OCI-LY7 (cell line): ENCODE data around the gene VPS35L. TPM values are rescaled to one million over a fixed set of nuclear protein-coding genes. Genes with fewer than 3 reads are reported as not detected.

Source experiments
- BruUV-seq: library from RNA; stranded (reverse); fragments of 400-500 nt; replicated peaks from 2 replicates; lab custom pipeline; 2021; lab: Mats Ljungman, UMichigan
- CTCF ChIA-PET: fragments of 300-600 bp; sonication (Branson Sonifier 250); formaldehyde crosslinking; loops from one replicate; lab custom pipeline; 2022; ENCODE audit warnings: antibody characterized with exemption; ENCODE audit not compliant: unreplicated experiment; lab: Charles Lee
- POLR2A ChIA-PET: fragments of 300-600 bp; sonication (Branson Sonifier 250); formaldehyde crosslinking; loops from one replicate; lab custom pipeline; 2022; ENCODE audit warnings: antibody characterized with exemption; lab: Charles Lee
- DNase-seq: peaks from one replicate; pipeline ENCODE4 v3.0.0-alpha.2; 2015; ENCODE audit warnings: low spot score
- H2AFZ ChIP-seq: fragments of 200-600 bp; sonication (generic), shearing (Covaris generic); 2 replicates; pipeline ENCODE4 v1.6.1; 2014; ENCODE audit warnings: mild to moderate bottlenecking, antibody characterized with exemption, low read length, moderate library complexity
- H3K27ac ChIP-seq: fragments of 200-600 bp; sonication (generic); 2 replicates; pipeline ENCODE4 v1.5.1; 2014; ENCODE audit warnings: mixed run types, low read depth, mild to moderate bottlenecking, moderate library complexity, low read length, inconsistent platforms; ENCODE audit not compliant: poor library complexity, severe bottlenecking
- H3K36me3 ChIP-seq: fragments of 200-600 bp; sonication (generic); 2 replicates; pipeline ENCODE4 v1.6.1; 2014; ENCODE audit warnings: mild to moderate bottlenecking, antibody characterized with exemption, low read length, moderate library complexity, mixed read lengths; ENCODE audit not compliant: insufficient read depth
- H3K4me1 ChIP-seq: fragments of 200-600 bp; sonication (generic); 2 replicates; pipeline ENCODE4 v1.5.1; 2014; ENCODE audit warnings: mild to moderate bottlenecking, low read length; ENCODE audit not compliant: insufficient read depth, poor library complexity, severe bottlenecking
- H3K4me2 ChIP-seq: fragments of 200-600 bp; sonication (generic); 2 replicates; pipeline ENCODE4 v1.6.1; 2014; ENCODE audit warnings: mild to moderate bottlenecking, low read length
- H3K4me3 ChIP-seq: fragments of 200-600 bp; sonication (generic); 2 replicates; pipeline ENCODE4 v1.5.1; 2014; ENCODE audit warnings: mild to moderate bottlenecking, low read depth, low read length; ENCODE audit not compliant: poor library complexity, severe bottlenecking
- H3K79me2 ChIP-seq: fragments of 200-600 bp; sonication (generic); 2 replicates; pipeline ENCODE4 v1.6.1; 2016; ENCODE audit warnings: low read depth, mild to moderate bottlenecking, low read length, moderate library complexity, mixed read lengths; ENCODE audit not compliant: insufficient read depth
- H3K9me2 ChIP-seq: fragments of 200-600 bp; sonication (generic); 2 replicates; pipeline ENCODE4 v1.6.1; 2016; ENCODE audit warnings: mild to moderate bottlenecking, low read length, mixed read lengths; ENCODE audit not compliant: insufficient read depth
- H3K9me3 ChIP-seq: fragments of 200-600 bp; sonication (generic); 2 replicates; pipeline ENCODE4 v1.6.1; 2014; ENCODE audit warnings: mild to moderate bottlenecking, mixed run types, low read length, mixed read lengths
- H4K20me1 ChIP-seq: fragments of 200-600 bp; sonication (generic); 2 replicates; pipeline ENCODE4 v1.6.1; 2014; ENCODE audit warnings: mild to moderate bottlenecking, antibody characterized with exemption, low read length, moderate library complexity, mixed read lengths; ENCODE audit not compliant: insufficient read depth
- CTCF ChIP-seq: fragments of 200-600 bp; sonication (generic); conservative IDR thresholded peaks from 2 replicates; pipeline ENCODE4 v1.5.1; 2014; ENCODE audit warnings: mild to moderate bottlenecking, antibody characterized with exemption, low read length, moderate library complexity, mixed read lengths
- EZH2phosphoT487 ChIP-seq: fragments of 200-600 bp; sonication (generic); IDR thresholded peaks from 2 replicates; pipeline ENCODE4 v1.6.1; 2018; ENCODE audit warnings: low read depth, borderline replicate concordance, mild to moderate bottlenecking, mixed run types, antibody characterized with exemption, low read length, moderate library complexity, mixed read lengths
- intact Hi-C: fragments of 100-400 bp; cut with micrococcal nuclease; formaldehyde crosslinking; loops from one replicate; pipeline ENCODE4 v1.10.0; 2022; ENCODE audit not compliant: unreplicated experiment
- total RNA-seq, 2 experiments: library from RNA; depleted of rRNA in 1 of 2; stranded (reverse); fragments of >200 nt in 1 of 2; shearing (Covaris generic) in 1 of 2; gene quantifications; 2 replicates each; pipeline ENCODE4 v1.2.3, GENCODE V29; 2014 to 2022

Gene VPS35L
- total RNA-seq, 2 experiments from 2014 or later: 16.5 to 65.2 TPM

GRCh38 chr16:19589771-19590302, 34.3 kb downstream of the VPS35L start:
- TF ChIP-seq EZH2phosphoT487 (no peak), CTCF (no peak)

DNA sequence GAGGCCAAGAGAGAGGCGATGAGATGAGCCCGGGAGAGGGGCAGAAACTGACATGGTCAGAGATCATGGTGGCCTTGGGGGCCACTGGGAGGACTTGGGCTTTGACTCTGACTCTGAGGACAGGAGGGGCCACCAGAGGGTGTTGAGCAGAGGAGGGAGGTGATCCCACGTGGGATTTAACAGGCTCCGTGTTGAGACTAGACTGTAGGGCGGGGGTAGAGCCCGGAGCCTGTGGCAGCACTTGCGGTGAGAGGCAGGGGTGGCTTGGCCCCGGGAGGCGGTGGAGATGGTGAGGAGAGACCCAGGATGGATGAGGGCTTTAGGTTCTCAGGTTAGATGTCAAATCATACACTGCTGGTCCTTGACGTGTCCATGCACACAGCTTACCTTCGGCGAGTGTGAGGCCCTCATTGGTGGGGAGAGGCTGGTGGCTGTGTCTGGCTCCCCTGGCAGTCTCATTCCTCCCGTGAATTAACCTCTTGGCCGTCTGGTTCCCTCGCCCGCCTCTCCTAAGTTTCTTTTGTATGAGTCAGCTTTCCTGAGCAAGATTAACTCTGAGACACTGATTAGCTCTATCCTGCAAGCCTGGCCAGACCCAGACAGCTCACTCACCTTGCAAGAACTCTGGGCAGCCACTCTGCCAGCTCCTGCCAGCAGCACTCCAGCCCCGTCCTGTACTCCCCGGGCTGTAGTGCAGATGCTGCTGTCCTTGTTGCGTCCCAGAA, 39.7 kb downstream of the VPS35L start:
- H3K27ac ChIP-seq: no peak overlapping the region

More at GRCh38 chr16:19589771-19590302, 34.3 kb downstream of the VPS35L start:
- H3K9me3 ChIP-seq: no peaks in the 10 kb centered on the region
- intact Hi-C loops: no loop called here
- no peaks in the 10 kb centered on the region for H3K79me2 ChIP-seq
- ChIA-PET CTCF (no interaction called here), POLR2A (interaction anchor here (0.6 to 1.6 kb wide), 3 partner anchors 10 to 318 kb away, joined by 3 to 4 read pairs (median 4); no protein-coding TSS in a partner anchor)
- no peaks in the 10 kb centered on the region for H3K4me1 ChIP-seq
- DNase-seq: no peak
- no peak overlapping the region for H2AFZ ChIP-seq
- no peaks in the 10 kb centered on the region for H4K20me1 ChIP-seq
- H3K36me3 ChIP-seq: peaks cover 27% of the 10 kb centered on the region
- H3K4me3 ChIP-seq: no peak overlapping the region
- no peak overlapping the region for H3K27ac ChIP-seq
- H3K4me2 ChIP-seq: no peak overlapping the region
- no peaks in the 10 kb centered on the region for H3K9me2 ChIP-seq
- no TSS peak for BruUV-seq

More for the DNA sequence above, 39.7 kb downstream of the VPS35L start:
- H2AFZ ChIP-seq: no peak overlapping the region
- CTCF ChIA-PET: no interaction called here
- no peak overlapping the region for H3K4me3 ChIP-seq
- no peaks in the 10 kb centered on the region for H3K9me2 ChIP-seq
- no peaks in the 10 kb centered on the region for H3K9me3 ChIP-seq
- intact Hi-C loops: no loop called here
- H3K79me2 ChIP-seq: no peaks in the 10 kb centered on the region
- POLR2A ChIA-PET: no interaction called here
- no peak for DNase-seq
- no peak overlapping the region for H3K4me2 ChIP-seq
- BruUV-seq: no TSS peak
- no peaks in the 10 kb centered on the region for H3K4me1 ChIP-seq
- TF ChIP-seq CTCF (no peak), EZH2phosphoT487 (no peak)
- no peaks in the 10 kb centered on the region for H4K20me1 ChIP-seq
- peaks cover 30% of the 10 kb centered on the region for H3K36me3 ChIP-seq
